ENCODE data around the gene KRT82.

DNA sequence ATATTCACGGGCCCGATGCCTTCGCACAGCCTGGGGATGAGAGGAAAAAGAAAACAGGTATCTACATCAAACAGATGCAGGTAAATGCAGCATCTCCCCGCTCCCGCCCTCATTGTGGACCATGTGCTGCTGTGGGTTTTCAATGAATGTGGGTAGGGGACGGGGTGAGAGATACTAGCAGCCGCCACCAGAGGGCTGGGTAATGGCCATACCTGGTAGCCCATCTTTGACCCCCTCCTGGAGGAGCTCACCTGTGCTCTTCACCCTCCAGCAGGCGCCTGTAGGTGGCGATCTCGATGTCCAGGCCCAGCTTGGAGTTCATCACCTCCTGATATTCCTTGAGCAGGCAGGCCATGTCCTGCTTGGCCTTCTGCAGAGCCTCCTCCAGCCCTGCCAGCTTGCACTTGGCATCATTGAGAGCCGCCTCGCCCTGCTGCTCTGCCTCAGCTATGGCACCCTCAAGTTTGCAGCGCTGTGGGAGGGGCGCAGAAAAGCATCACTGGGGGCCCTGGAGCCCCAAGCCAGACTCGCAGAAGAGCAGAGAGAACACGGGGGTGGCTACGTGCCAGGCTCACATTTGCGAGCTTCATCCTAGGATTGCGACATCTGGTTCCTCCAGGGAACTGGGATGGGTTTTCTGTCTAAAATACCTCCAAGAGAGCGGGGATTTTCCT, 10.2 kb downstream of the KRT82 start:
- TF ChIP-seq, protein P1, sequence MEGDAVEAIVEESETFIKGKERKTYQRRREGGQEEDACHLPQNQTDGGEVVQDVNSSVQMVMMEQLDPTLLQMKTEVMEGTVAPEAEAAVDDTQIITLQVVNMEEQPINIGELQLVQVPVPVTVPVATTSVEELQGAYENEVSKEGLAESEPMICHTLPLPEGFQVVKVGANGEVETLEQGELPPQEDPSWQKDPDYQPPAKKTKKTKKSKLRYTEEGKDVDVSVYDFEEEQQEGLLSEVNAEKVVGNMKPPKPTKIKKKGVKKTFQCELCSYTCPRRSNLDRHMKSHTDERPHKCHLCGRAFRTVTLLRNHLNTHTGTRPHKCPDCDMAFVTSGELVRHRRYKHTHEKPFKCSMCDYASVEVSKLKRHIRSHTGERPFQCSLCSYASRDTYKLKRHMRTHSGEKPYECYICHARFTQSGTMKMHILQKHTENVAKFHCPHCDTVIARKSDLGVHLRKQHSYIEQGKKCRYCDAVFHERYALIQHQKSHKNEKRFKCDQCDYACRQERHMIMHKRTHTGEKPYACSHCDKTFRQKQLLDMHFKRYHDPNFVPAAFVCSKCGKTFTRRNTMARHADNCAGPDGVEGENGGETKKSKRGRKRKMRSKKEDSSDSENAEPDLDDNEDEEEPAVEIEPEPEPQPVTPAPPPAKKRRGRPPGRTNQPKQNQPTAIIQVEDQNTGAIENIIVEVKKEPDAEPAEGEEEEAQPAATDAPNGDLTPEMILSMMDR (IDR thresholded peaks at IDR 0.05): peak in 2 of 4 experiments; percentile 14 to 34
- TF ChIP-seq POLR2AphosphoS5 (IDR thresholded peaks at IDR 0.05) (no peak), POLR2A (IDR thresholded peaks at IDR 0.05) (no peak)

Data from prostate gland (tissue), 2 donors.